GM23338 (cell line): ENCODE results near the gene RAX2. TPM values are rescaled to one million over a fixed set of nuclear protein-coding genes. Genes with fewer than 3 reads are reported as not detected.

ENCODE experiments used
- ATAC-seq: fragments of 200-7000 bp; cut with Tn5 transposase; 3 replicates; pipeline ENCODE4 v1.9.1; 2020
- DNase-seq: peaks from one replicate; pipeline ENCODE4 v3.0.0-alpha.2; 2015; ENCODE audit warnings: low spot score
- H2AFZ ChIP-seq: fragments of 200-600 bp; sonication (generic); 2 replicates; pipeline ENCODE4 v1.8.0; 2016; ENCODE audit warnings: antibody characterized with exemption, mild to moderate bottlenecking, moderate library complexity
- H3F3A ChIP-seq: fragments of 200-600 bp; sonication (generic); replicated peaks from 2 replicates; pipeline ENCODE4 v1.8.0; 2017; ENCODE audit warnings: antibody characterized with exemption, mixed run types, low read depth
- H3K27ac ChIP-seq: fragments of 200-600 bp; sonication (generic); 2 replicates; pipeline ENCODE4 v1.6.1; 2016; ENCODE audit warnings: low read depth
- H3K27me3 ChIP-seq: fragments of 200-600 bp; sonication (generic); 2 replicates; pipeline ENCODE4 v1.8.0; 2016; ENCODE audit warnings: mild to moderate bottlenecking, mixed run types, moderate library complexity; ENCODE audit not compliant: insufficient read depth
- H3K36me3 ChIP-seq: fragments of 200-600 bp; sonication (generic); 2 replicates; pipeline ENCODE4 v1.8.0; 2016; ENCODE audit warnings: mild to moderate bottlenecking; ENCODE audit not compliant: insufficient read depth
- H3K4me1 ChIP-seq: fragments of 200-600 bp; sonication (generic); 2 replicates; pipeline ENCODE4 v1.8.0; 2016; ENCODE audit warnings: mild to moderate bottlenecking, moderate library complexity; ENCODE audit not compliant: insufficient read depth
- H3K4me2 ChIP-seq: fragments of 200-600 bp; sonication (generic); 2 replicates; pipeline ENCODE4 v1.7.1; 2017; ENCODE audit warnings: mixed run types
- H3K4me3 ChIP-seq: fragments of 200-600 bp; sonication (generic); 2 replicates; pipeline ENCODE4 v1.6.1; 2016; ENCODE audit warnings: mixed run types
- H3K79me2 ChIP-seq: fragments of 200-600 bp; sonication (generic); replicated peaks from 2 replicates; pipeline ENCODE4 v1.8.0; 2017; ENCODE audit warnings: mild to moderate bottlenecking; ENCODE audit not compliant: insufficient read depth
- H3K9me2 ChIP-seq: fragments of 200-600 bp; sonication (generic); 2 replicates; pipeline ENCODE4 v1.8.0; 2017; ENCODE audit not compliant: insufficient read depth
- H4K20me1 ChIP-seq: fragments of 200-600 bp; sonication (generic); replicated peaks from 2 replicates; pipeline ENCODE4 v1.8.0; 2017; ENCODE audit warnings: mild to moderate bottlenecking; ENCODE audit not compliant: insufficient read depth
- H3K27ac Mint-ChIP-seq: 2 replicates; pipeline ENCODE4 v1.8.0; 2020; ENCODE audit warnings: inconsistent platforms, mild to moderate bottlenecking, moderate library complexity, mixed read lengths
- H3K27me3 Mint-ChIP-seq: 3 replicates; pipeline ENCODE4 v1.8.0; 2022; ENCODE audit warnings: low read depth, mild to moderate bottlenecking, moderate library complexity, mixed read lengths, inconsistent platforms; ENCODE audit not compliant: insufficient read depth, poor library complexity
- H3K36me3 Mint-ChIP-seq: 3 replicates; pipeline ENCODE4 v1.8.0; 2021; ENCODE audit warnings: low read depth, mild to moderate bottlenecking, inconsistent platforms, moderate library complexity, mixed read lengths
- H3K4me1 Mint-ChIP-seq: 3 replicates; pipeline ENCODE4 v1.8.0; 2020; ENCODE audit warnings: mild to moderate bottlenecking, inconsistent platforms, mixed read lengths
- H3K4me3 Mint-ChIP-seq: 3 replicates; pipeline ENCODE4 v1.8.0; 2021; ENCODE audit warnings: moderate library complexity, mild to moderate bottlenecking, inconsistent platforms, mixed read lengths
- H3K9me3 Mint-ChIP-seq: 3 replicates; pipeline ENCODE4 v1.8.0; 2020; ENCODE audit warnings: moderate library complexity, mild to moderate bottlenecking, inconsistent platforms, mixed read lengths
- CREB1 ChIP-seq: fragments of 250-450 bp; sonication (Bioruptor Pico); IDR thresholded peaks from 2 replicates; pipeline ENCODE4 v1.5.0; 2020; ENCODE audit warnings: low read depth, mild to moderate bottlenecking, moderate library complexity
- CTCF ChIP-seq, 2 experiments: fragments of 200-600 bp in 1 of 2; sonication (generic) in 1 of 2; conservative IDR thresholded peaks; 2 replicates each; pipeline versions ENCODE4 v1.5.1 to v1.6.1; 2016 to 2017; ENCODE audit warnings: antibody characterized with exemption in 2 of 2, low read depth in 2 of 2, mild to moderate bottlenecking in 2 of 2, moderate library complexity in 1 of 2
- ETS1 ChIP-seq: IDR thresholded peaks from 2 replicates; pipeline ENCODE4 v1.6.1; 2016; ENCODE audit warnings: antibody characterized with exemption
- EZH2 ChIP-seq: fragments of 200-600 bp; sonication (generic); IDR thresholded peaks from one replicate; pipeline ENCODE4 v1.8.0; 2017; ENCODE audit warnings: antibody characterized with exemption, mild to moderate bottlenecking, low read depth; ENCODE audit not compliant: unreplicated experiment
- EZH2phosphoT487 ChIP-seq: fragments of 200-600 bp; sonication (generic); IDR thresholded peaks from one replicate; pipeline ENCODE4 v1.8.1; 2018; ENCODE audit warnings: antibody characterized with exemption; ENCODE audit not compliant: unreplicated experiment
- JUNB ChIP-seq: IDR thresholded peaks from one replicate; pipeline ENCODE4 v1.6.1; 2016; ENCODE audit warnings: antibody characterized with exemption; ENCODE audit not compliant: unreplicated experiment
- NANOG ChIP-seq: IDR thresholded peaks from 2 replicates; pipeline ENCODE4 v1.6.1; 2016; ENCODE audit warnings: antibody characterized with exemption, borderline replicate concordance
- POLR2AphosphoS5 ChIP-seq: IDR thresholded peaks from 2 replicates; pipeline ENCODE4 v1.6.1; 2016; ENCODE audit warnings: antibody characterized with exemption, low read depth
- STAT1 ChIP-seq: IDR thresholded peaks from one replicate; pipeline ENCODE4 v1.6.1; 2016; ENCODE audit warnings: antibody characterized with exemption; ENCODE audit not compliant: unreplicated experiment
- ZNF114 ChIP-seq: fragments of 250-450 bp; sonication (Bioruptor Pico); IDR thresholded peaks from 2 replicates; pipeline ENCODE4 v1.5.0; 2020; ENCODE audit warnings: mild to moderate bottlenecking, moderate library complexity
- ZNF331 ChIP-seq: fragments of 250-450 bp; sonication (Bioruptor Pico); IDR thresholded peaks from 2 replicates; pipeline ENCODE4 v1.5.0; 2020; ENCODE audit warnings: low read depth, mild to moderate bottlenecking, moderate library complexity
- ZNF462 ChIP-seq: fragments of 250-450 bp; sonication (Bioruptor Pico); IDR thresholded peaks from 2 replicates; pipeline ENCODE4 v1.5.0; 2020; ENCODE audit warnings: mild to moderate bottlenecking, moderate library complexity
- polyA plus RNA-seq: library from polyadenylated mRNA; unstranded; fragments of >200 nt; fragmentation: Nextera tagmentation; extraction: Ambion mirVana; gene quantifications from 2 replicates; pipeline ENCODE4 v1.2.1, GENCODE V29; 2016
- total RNA-seq: library from RNA; depleted of rRNA; stranded (reverse); fragments of >200 nt; shearing (Covaris generic); gene quantifications from 2 replicates; pipeline ENCODE4 v1.2.3, GENCODE V29; 2014

RAX2 gene
- total and polyA plus RNA-seq, 2 experiments from 2014 or later: 0.13 TPM; not detected in 1

- peaks cover 22% of the 10 kb centered on the region for H3K79me2 ChIP-seq
- peak overlapping the region; percentile 96; the same call in 1 of the 2 replicates for H2AFZ ChIP-seq
- Mint-ChIP-seq H3K27ac (peak overlapping the region; percentile 92), H3K4me1 (peaks cover 4% of the 10 kb centered on the region), H3K9me3 (peaks cover 2% of the 10 kb centered on the region; the same call in 1 of the 3 replicates), H3K27me3 (peaks cover 11% of the 10 kb centered on the region), H3K36me3 (peaks cover 1% of the 10 kb centered on the region; the same call in 1 of the 3 replicates), H3K4me3 (peak overlapping the region; percentile 90)
- peaks cover 3% of the 10 kb centered on the region for H3K4me1 ChIP-seq
- peak overlapping the region; percentile 93 for H3K4me2 ChIP-seq
- peak; percentile 9 for ATAC-seq
- peak; percentile 38 for DNase-seq
- TF ChIP-seq CREB1 (no peak), ETS1 (no peak), EZH2phosphoT487 (no peak), ZNF462 (CRISPR knock-in tag) (no peak), CTCF (conservative IDR thresholded peaks at IDR 0.05; ENCODE audit: low read depth in 2 of 2) (no peak), NANOG (no peak), JUNB (no peak), STAT1 (no peak), EZH2 (no peak), ZNF114 (CRISPR knock-in tag) (no peak), POLR2AphosphoS5 (no peak), ZNF331 (CRISPR knock-in tag) (no peak)
- peak overlapping the region; percentile 55; the same call in 1 of the 2 replicates for H3K27ac ChIP-seq
- H3F3A ChIP-seq: no peaks in the 10 kb centered on the region
- peak overlapping the region; percentile 99 for H3K4me3 ChIP-seq
- no peaks in the 10 kb centered on the region; the same call in 1 of the 2 replicates for H3K9me2 ChIP-seq
- H3K36me3 ChIP-seq: no peaks in the 10 kb centered on the region
- no peaks in the 10 kb centered on the region for H4K20me1 ChIP-seq
- H3K27me3 ChIP-seq: no peaks in the 10 kb centered on the region
These were observed 11.1 kb downstream of the RAX2 start for GRCh38 chr19:3760871-3761361.
